AG09319 (cell line): Measurements from ENCODE around the gene LEP.
A peak's percentile ranks its signal among the peaks of the same experiment; 100 is the strongest.

Experiments
- DNase-seq: peaks from one replicate; pipeline ENCODE4 v3.0.0-alpha.2; 2010; ENCODE audit warnings: low read depth; ENCODE audit errors: extremely low read depth
- CTCF ChIP-seq: IDR thresholded peaks from 2 replicates; pipeline ENCODE4 v1.5.1; 2011; ENCODE audit warnings: low read depth, mild to moderate bottlenecking, inconsistent platforms, low read length, moderate library complexity

Gene LEP

DNA sequence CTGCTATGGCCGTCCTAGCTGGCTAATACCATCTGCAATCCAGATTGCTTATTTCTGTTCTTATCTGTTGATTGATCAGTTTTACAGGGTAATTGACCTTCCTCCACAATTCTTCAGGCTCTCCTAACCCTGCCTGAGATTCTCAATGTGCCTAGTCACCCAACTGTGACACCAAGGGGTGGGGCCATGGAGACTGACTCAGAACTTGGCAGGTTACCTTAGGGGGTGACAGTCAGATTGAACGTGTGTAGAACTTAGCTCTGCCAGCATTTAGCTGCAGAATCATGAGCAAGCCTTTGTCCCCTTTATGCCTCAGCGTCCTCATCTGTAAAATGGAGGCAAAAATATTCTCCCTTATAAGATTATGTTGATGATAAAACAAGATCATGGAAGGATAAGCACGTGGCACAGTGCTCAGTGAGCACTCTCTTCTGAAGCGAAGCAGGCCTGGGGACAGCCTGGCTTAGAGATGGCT is 19.1 kb upstream of the LEP start:
- DNase-seq = peak; percentile 30
- no peak for TF ChIP-seq CTCF

GRCh38 chr7:128226132-128226980 is 14.7 kb upstream of the LEP start:
- DNase-seq = no peak
- TF ChIP-seq CTCF = no peak

DNA sequence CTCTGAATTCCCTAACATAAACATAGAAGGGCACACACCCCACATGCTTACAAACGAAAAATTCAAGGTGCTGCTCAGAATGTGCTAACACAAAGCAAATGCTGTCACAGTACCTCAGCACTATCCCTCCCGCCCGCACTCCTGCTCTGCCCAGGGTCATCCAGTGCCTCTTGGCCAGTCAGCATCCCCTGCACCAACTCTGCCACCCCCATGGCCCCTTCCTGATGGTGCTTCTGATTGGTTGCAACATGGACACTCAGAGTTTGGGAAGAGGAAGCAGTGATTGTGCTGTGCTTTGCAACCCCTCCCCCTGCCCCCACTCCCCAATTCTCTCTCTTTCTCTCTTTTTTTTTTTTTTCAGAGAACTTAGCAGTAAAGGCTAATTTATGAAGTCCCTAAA is 13.8 kb upstream of the LEP start:
- no peak for TF ChIP-seq CTCF

GRCh38 chr7:128231021-128231420 is 10.1 kb upstream of the LEP start:
- TF ChIP-seq CTCF = no peak
- DNase-seq = no peak

More for the DNA sequence above, 13.8 kb upstream of the LEP start:
- DNase-seq = no peak

DNA sequence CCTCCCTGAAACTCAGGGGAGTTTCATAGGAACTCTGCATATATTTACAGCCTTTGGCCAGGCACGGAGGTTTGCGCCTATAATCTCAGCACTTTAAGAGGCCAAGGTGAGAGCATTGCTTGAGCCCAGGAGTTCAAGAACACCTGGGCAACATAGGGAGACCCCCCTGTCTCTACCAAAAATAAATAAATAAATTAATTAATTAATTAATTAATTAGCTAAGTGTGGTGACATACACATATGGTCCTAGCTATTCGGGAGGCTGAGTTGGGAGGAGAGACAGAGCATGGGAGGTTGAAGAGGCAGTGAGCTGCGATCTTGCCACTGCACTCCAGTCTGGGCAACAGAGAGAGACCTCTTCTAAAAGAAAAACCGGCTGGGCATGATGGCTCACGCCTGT is 9.4 kb upstream of the LEP start:
- no peak for DNase-seq
- no peak for TF ChIP-seq CTCF

DNA sequence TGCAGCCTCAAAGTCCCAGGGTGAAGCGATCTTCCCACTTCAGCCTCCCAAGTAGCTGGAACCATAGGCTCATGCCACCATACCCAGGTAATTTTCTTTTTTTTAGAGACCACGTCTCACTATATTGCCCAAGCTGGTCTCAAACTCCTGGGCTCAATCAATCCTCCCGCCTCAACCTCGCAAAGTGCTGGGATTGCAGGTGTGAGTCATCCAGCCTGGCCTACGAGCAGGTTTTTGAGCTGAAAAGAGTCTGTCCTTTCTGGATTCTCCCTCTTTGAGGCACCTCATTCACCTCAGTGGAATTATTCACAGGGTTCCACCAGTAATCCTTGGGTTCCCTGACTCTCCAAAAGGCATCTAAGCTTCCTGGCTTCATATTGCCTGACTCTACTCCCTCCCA is 7.6 kb upstream of the LEP start:
- TF ChIP-seq CTCF = no peak
- no peak for DNase-seq

- DNase-seq = no peak
- no peak for TF ChIP-seq CTCF
Observed at GRCh38 chr7:128234476-128235026, 6.5 kb upstream of the LEP start.
